Measurements from ENCODE around the gene RNF130.
"Not testable (repeated sequence)": the region's sequence is repeated elsewhere in the genome, so short reads cannot be mapped to it uniquely, and the experiment has no call there.

Gene RNF130

DNA sequence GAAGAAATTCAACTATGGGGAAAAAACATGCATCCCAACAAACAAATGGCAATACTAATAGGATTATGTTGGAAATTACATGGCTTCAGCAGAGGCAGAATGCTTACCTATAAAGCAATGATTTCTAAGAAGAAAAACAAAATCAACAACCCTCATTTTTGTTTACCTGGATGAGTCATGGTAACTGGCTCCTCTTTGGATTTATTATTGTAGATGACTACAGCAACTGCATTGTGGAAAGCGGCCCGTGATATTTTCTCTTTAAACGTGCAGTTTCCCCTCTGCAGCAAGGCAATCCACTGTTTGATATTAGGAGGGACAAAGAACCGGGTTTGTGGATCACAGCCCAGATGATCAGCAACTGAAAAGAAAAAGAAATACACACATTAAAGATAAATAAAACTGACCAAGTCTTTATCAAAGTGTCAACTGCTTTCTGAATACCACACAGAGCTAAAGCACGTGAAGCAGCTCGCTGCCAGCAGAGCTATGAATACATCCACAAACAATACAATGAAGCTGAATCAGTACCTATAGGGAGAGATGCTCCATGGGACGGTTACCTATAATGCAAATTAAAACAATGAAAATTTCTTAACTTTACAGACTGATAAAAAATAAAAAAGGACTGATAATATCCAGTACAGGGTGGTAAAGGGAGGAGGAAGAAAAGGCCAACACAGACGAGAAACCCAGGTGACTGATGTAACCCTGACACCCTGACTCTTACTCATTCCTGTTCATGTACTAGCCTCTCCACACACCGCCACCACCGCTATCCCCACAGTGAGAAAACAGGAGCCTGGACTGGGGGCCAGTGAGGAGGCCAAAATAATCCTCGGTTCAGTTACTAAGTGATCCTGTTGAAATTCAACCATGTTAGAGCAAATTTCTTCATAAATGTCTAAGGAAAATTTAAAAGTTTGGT, 31.0 kb downstream of the RNF130 start:
- Mint-ChIP-seq H3K4me3 (no peak overlapping the region), H3K9me3 (ENCODE audit: low read depth) (peaks cover 9% of the 10 kb centered on the region), H3K27me3 (no peaks in the 10 kb centered on the region), H3K27ac (no peak overlapping the region), H3K36me3 (peaks cover 25% of the 10 kb centered on the region), H3K4me1 (ENCODE audit: low read depth) (no peaks in the 10 kb centered on the region)

DNA sequence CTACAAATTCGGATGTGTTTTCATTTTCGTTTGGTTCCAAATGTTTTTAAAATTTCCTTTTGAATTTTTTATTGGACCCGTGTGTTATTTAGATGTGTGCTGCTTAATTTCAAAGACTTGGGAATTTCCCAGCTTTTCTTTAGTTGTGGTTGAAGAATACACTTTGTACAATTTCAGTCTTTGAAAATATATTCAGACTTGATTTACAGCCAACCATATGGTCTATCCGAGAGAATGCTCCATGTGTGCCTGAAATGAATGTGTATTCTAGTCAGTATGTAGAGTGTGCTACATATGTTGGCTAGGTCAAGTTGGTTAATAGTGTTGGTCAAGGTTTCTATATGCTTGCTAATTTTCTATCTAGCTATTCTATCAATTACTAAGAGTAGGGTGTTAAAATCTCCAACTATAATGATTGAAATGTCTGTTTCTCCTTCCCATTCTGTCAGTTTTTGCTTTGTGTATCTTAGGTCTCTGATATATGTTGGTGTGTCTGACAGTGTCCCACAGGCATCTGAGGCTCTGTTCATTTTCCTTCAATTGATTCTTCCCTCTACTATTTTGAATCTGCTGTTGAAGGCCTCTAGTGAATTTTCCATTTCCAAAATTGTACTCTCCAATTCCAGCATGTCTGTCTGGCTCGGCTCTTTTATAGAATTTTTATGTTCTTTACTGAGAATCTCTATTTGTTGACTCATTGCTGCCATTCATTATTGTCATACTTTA, 36.2 kb downstream of the RNF130 start:
- Mint-ChIP-seq H3K4me3 (no peak overlapping the region), H3K4me1 (ENCODE audit: low read depth) (no peaks in the 10 kb centered on the region), H3K36me3 (peaks cover 52% of the 10 kb centered on the region), H3K27ac (no peak overlapping the region), H3K27me3 (no peaks in the 10 kb centered on the region), H3K9me3 (ENCODE audit: low read depth) (peaks cover 12% of the 10 kb centered on the region)

- peaks cover 12% of the 10 kb centered on the region for H3K9me3 Mint-ChIP-seq (ENCODE audit: low read depth)
- no peaks in the 10 kb centered on the region for H3K27me3 Mint-ChIP-seq
- H3K27ac Mint-ChIP-seq: no peak overlapping the region
- no peaks in the 10 kb centered on the region for H3K4me1 Mint-ChIP-seq (ENCODE audit: low read depth)
- H3K4me3 Mint-ChIP-seq: no peak overlapping the region
- H3K36me3 Mint-ChIP-seq: peaks cover 52% of the 10 kb centered on the region
These were observed 37.0 kb downstream of the RNF130 start for GRCh38 chr5:180034564-180034963.

GRCh38 chr5:180027459-180028089, 44.0 kb downstream of the RNF130 start:
- H3K27me3 Mint-ChIP-seq: no peaks in the 10 kb centered on the region
- H3K4me1 Mint-ChIP-seq (ENCODE audit: low read depth): no peaks in the 10 kb centered on the region
- peaks cover 16% of the 10 kb centered on the region for H3K36me3 Mint-ChIP-seq
- H3K27ac Mint-ChIP-seq: no peak overlapping the region
- no peak overlapping the region for H3K4me3 Mint-ChIP-seq
- no peaks in the 10 kb centered on the region for H3K9me3 Mint-ChIP-seq (ENCODE audit: low read depth)

- Mint-ChIP-seq H3K9me3 (ENCODE audit: low read depth) (no peaks in the 10 kb centered on the region), H3K4me1 (ENCODE audit: low read depth) (no peaks in the 10 kb centered on the region), H3K27ac (no peak overlapping the region), H3K4me3 (no peak overlapping the region), H3K36me3 (peaks cover 12% of the 10 kb centered on the region), H3K27me3 (no peaks in the 10 kb centered on the region)
These were observed 44.7 kb downstream of the RNF130 start for GRCh38 chr5:180026734-180027458.

GRCh38 chr5:180026320-180026719, 45.2 kb downstream of the RNF130 start:
- Mint-ChIP-seq H3K27ac (no peak overlapping the region), H3K9me3 (ENCODE audit: low read depth) (no peaks in the 10 kb centered on the region), H3K36me3 (peaks cover 11% of the 10 kb centered on the region)

DNA sequence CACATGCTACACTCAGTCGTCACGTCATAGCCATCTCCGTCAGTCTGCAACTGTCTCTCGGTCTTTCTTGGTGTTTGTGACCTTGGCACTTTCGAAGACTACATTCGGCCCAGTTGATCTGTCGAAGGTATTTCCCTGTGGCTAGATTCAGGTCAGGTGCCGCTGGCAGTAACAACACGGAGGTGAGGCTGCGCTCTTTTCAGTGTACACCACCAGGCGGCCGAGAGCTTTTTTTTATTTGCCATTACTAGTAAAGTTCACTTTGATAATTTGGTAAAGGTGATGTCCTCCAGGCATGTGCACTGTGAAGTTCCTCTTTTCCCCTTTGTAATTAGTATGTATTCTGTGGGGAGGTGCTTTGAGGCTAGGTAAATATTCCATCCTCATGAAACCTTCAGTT, 49.7 kb downstream of the RNF130 start:
- H3K27ac Mint-ChIP-seq: no peak overlapping the region
- H3K4me3 Mint-ChIP-seq: no peak overlapping the region
- peaks cover 17% of the 10 kb centered on the region for H3K36me3 Mint-ChIP-seq
- no peaks in the 10 kb centered on the region for H3K4me1 Mint-ChIP-seq (ENCODE audit: low read depth)
- H3K27me3 Mint-ChIP-seq: no peaks in the 10 kb centered on the region
- no peaks in the 10 kb centered on the region for H3K9me3 Mint-ChIP-seq (ENCODE audit: low read depth)

More at GRCh38 chr5:180026320-180026719, 45.2 kb downstream of the RNF130 start:
- H3K4me1 Mint-ChIP-seq (ENCODE audit: low read depth): no peaks in the 10 kb centered on the region
- H3K4me3 Mint-ChIP-seq: no peak overlapping the region
- H3K27me3 Mint-ChIP-seq: no peaks in the 10 kb centered on the region

- H3K4me1 Mint-ChIP-seq (ENCODE audit: low read depth): no peaks in the 10 kb centered on the region
- H3K4me3 Mint-ChIP-seq: no peak overlapping the region
- no peak overlapping the region for H3K27ac Mint-ChIP-seq
These were observed 51.4 kb downstream of the RNF130 start for GRCh38 chr5:180020176-180020575.

DNA sequence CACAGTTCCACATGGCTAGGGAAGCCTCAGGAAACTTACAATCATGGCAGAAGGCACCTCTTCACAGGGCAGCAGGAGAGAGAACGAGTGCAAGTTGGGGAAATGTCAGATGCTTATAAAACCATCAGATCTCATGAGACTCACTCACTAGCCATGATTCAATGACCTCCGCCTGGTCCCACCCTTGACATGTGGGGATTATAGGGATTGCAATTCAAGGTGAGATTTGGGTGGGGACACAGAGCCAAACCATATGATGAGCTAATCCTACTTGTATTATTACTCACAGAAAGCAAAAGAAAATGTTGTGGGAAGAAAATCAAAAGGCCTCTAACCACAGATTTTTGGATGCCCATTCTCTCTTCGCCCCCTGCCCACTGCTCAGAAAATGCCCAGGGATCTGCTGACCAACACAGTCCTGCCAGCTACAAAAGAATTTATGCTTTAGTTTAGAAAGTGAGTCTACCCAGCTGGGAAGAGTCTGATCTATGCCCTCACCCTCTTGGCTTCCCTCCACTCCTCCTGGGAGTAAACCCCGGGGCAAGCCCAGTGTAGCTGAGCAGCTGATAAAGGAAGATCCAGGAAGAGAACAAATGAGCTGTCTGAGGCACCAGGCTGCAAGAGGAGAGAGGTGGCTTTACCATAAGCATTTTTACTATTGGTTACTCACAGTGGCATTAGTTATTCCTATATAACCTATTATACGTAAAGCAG, 53.1 kb downstream of the RNF130 start:
- no peak overlapping the region for H3K27ac Mint-ChIP-seq
- H3K9me3 Mint-ChIP-seq (ENCODE audit: low read depth): no peaks in the 10 kb centered on the region
- peaks cover 10% of the 10 kb centered on the region for H3K36me3 Mint-ChIP-seq
- H3K4me1 Mint-ChIP-seq (ENCODE audit: low read depth): no peaks in the 10 kb centered on the region
- no peaks in the 10 kb centered on the region for H3K27me3 Mint-ChIP-seq
- no peak overlapping the region for H3K4me3 Mint-ChIP-seq

More at GRCh38 chr5:180020176-180020575, 51.4 kb downstream of the RNF130 start:
- Mint-ChIP-seq H3K27me3 (no peaks in the 10 kb centered on the region), H3K9me3 (ENCODE audit: low read depth) (no peaks in the 10 kb centered on the region), H3K36me3 (peaks cover 15% of the 10 kb centered on the region)

DNA sequence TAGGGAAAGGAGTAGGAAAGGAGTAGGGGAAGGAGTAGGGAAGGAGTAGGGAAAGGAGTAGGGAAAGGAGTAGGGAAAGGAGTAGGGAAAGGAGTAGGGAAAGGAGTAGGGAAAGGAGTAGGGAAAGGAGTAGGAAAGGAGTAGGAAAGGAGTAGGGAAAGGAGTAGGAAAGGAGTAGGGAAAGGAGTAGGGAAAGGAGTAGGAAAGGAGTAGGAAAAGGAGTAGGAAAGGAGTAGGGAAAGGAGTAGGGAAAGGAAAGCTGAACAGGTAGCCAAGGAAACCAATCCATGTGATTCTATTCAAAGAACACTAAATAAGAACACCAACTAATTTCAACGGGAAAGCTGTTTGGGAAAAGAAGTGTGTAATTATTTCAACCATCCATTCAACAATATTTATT, 56.0 kb downstream of the RNF130 start:
- H3K4me1 Mint-ChIP-seq (ENCODE audit: low read depth); H3K27me3 Mint-ChIP-seq; H3K4me3 Mint-ChIP-seq; H3K27ac Mint-ChIP-seq; H3K9me3 Mint-ChIP-seq (ENCODE audit: low read depth): not testable (repeated sequence)
- peaks cover 19% of the 10 kb centered on the region for H3K36me3 Mint-ChIP-seq

- peaks cover 3% of the 10 kb centered on the region for H3K4me1 Mint-ChIP-seq (ENCODE audit: low read depth)
- no peaks in the 10 kb centered on the region for H3K9me3 Mint-ChIP-seq (ENCODE audit: low read depth)
- peaks cover 17% of the 10 kb centered on the region for H3K36me3 Mint-ChIP-seq
- H3K4me3 Mint-ChIP-seq: no peak overlapping the region
- no peaks in the 10 kb centered on the region for H3K27me3 Mint-ChIP-seq
- no peak overlapping the region for H3K27ac Mint-ChIP-seq
These were observed 57.9 kb downstream of the RNF130 start for GRCh38 chr5:180013678-180014077.

DNA sequence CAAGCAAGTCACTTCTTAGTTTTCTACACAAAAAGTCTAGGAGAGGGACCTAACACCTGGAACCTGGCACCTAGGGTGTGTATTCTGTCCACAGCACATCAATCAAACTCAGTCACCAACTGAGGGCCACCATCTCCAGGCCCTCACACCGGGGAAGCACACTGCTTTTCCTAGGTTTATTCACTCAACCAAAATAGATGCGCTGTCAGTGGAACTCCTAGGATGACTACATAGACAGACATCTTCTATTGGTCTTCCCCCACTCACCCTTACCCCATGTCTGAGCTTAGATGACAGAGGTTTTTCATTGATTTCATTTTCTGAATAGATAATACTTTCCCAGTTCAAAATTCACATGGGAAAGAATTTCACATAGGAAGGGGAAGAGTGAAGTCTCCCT, 59.2 kb downstream of the RNF130 start:
- Mint-ChIP-seq H3K27me3 (no peaks in the 10 kb centered on the region), H3K4me3 (no peak overlapping the region), H3K36me3 (peaks cover 17% of the 10 kb centered on the region), H3K27ac (no peak overlapping the region), H3K9me3 (ENCODE audit: low read depth) (no peaks in the 10 kb centered on the region), H3K4me1 (ENCODE audit: low read depth) (peaks cover 10% of the 10 kb centered on the region)

- Mint-ChIP-seq H3K36me3 (peaks cover 17% of the 10 kb centered on the region), H3K4me1 (ENCODE audit: low read depth) (peaks cover 22% of the 10 kb centered on the region)
These were observed 60.9 kb downstream of the RNF130 start for GRCh38 chr5:180010636-180011035.

GRCh38 chr5:180009581-180009980, 62.0 kb downstream of the RNF130 start:
- no peak overlapping the region for H3K4me3 Mint-ChIP-seq
- no peaks in the 10 kb centered on the region for H3K27me3 Mint-ChIP-seq
- peaks cover 17% of the 10 kb centered on the region for H3K36me3 Mint-ChIP-seq
- no peak overlapping the region for H3K27ac Mint-ChIP-seq
- no peaks in the 10 kb centered on the region for H3K9me3 Mint-ChIP-seq (ENCODE audit: low read depth)
- peaks cover 22% of the 10 kb centered on the region for H3K4me1 Mint-ChIP-seq (ENCODE audit: low read depth)

More at GRCh38 chr5:180010636-180011035, 60.9 kb downstream of the RNF130 start:
- Mint-ChIP-seq H3K9me3 (ENCODE audit: low read depth) (no peaks in the 10 kb centered on the region), H3K4me3 (no peak overlapping the region), H3K27ac (no peak overlapping the region), H3K27me3 (no peaks in the 10 kb centered on the region)
